Trophoblast cell (in vitro differentiated cells and primary cell): ENCODE results near the gene OR2L5.

Experiments
- DNase-seq, 2 donors: peaks; one replicate each; pipeline ENCODE4 v3.0.0-alpha.2; 2016
- H2AFZ ChIP-seq: 2 replicates; pipeline ENCODE4 v1.6.1; 2013; ENCODE audit warnings: low read length, moderate library complexity, mild to moderate bottlenecking; ENCODE audit not compliant: insufficient read depth, poor library complexity
- H2AK5ac ChIP-seq: 2 replicates; pipeline ENCODE4 v1.6.1; 2013; ENCODE audit warnings: mild to moderate bottlenecking, low read length
- H2BK120ac ChIP-seq: 2 replicates; pipeline ENCODE4 v1.6.1; 2013; ENCODE audit warnings: low read length, mild to moderate bottlenecking, moderate library complexity; ENCODE audit not compliant: insufficient read depth, poor library complexity
- H2BK12ac ChIP-seq: 2 replicates; pipeline ENCODE4 v1.6.1; 2013; ENCODE audit warnings: mild to moderate bottlenecking, low read length, moderate library complexity
- H2BK5ac ChIP-seq: 2 replicates; pipeline ENCODE4 v1.6.1; 2013; ENCODE audit warnings: low read length, low read depth, moderate library complexity, mild to moderate bottlenecking; ENCODE audit not compliant: poor library complexity
- H3K14ac ChIP-seq: 2 replicates; pipeline ENCODE4 v1.6.1; 2013; ENCODE audit warnings: mild to moderate bottlenecking, low read length
- H3K18ac ChIP-seq: 2 replicates; pipeline ENCODE4 v1.6.1; 2013; ENCODE audit warnings: mild to moderate bottlenecking, low read length
- H3K23ac ChIP-seq: 2 replicates; pipeline ENCODE4 v1.6.1; 2013; ENCODE audit warnings: low read length
- H3K27ac ChIP-seq: 2 replicates; pipeline ENCODE4 v1.5.1; 2013; ENCODE audit warnings: low read depth, mild to moderate bottlenecking, inconsistent platforms, low read length, moderate library complexity
- H3K27me3 ChIP-seq: 2 replicates; pipeline ENCODE4 v1.6.1; 2013; ENCODE audit warnings: inconsistent platforms, mild to moderate bottlenecking, low read length, moderate library complexity; ENCODE audit not compliant: insufficient read depth
- H3K36me3 ChIP-seq, 2 experiments: 1 replicate in 1 of 2; 2 replicates in 1 of 2; pipeline ENCODE4 v1.6.1; 2013; ENCODE audit warnings: low read length in 2 of 2, mild to moderate bottlenecking in 2 of 2, moderate library complexity in 1 of 2; ENCODE audit not compliant: insufficient read depth in 2 of 2, control insufficient read depth in 1 of 2
- H3K4ac ChIP-seq: 2 replicates; pipeline ENCODE4 v1.6.1; 2013; ENCODE audit warnings: low read depth, mild to moderate bottlenecking, low read length, moderate library complexity
- H3K4me1 ChIP-seq, 2 experiments: 1 replicate in 1 of 2; 2 replicates in 1 of 2; pipeline ENCODE4 v1.6.1; 2013; ENCODE audit warnings: low read length in 2 of 2, mild to moderate bottlenecking in 2 of 2, moderate library complexity in 1 of 2; ENCODE audit not compliant: insufficient read depth in 2 of 2, control insufficient read depth in 1 of 2
- H3K4me2 ChIP-seq: 2 replicates; pipeline ENCODE4 v1.6.1; 2013; ENCODE audit warnings: inconsistent platforms, mild to moderate bottlenecking, low read length, moderate library complexity
- H3K4me3 ChIP-seq: 2 replicates; pipeline ENCODE4 v1.5.1; 2013; ENCODE audit warnings: mild to moderate bottlenecking, low read depth, low read length, inconsistent platforms
- H3K79me1 ChIP-seq: one replicate; pipeline ENCODE4 v1.6.1; 2013; ENCODE audit warnings: low read length
- H3K79me2 ChIP-seq: 2 replicates; pipeline ENCODE4 v1.6.1; 2013; ENCODE audit warnings: low read length, mild to moderate bottlenecking; ENCODE audit not compliant: control insufficient read depth, insufficient read depth, poor library complexity
- H3K9ac ChIP-seq: 2 replicates; pipeline ENCODE4 v1.6.1; 2013; ENCODE audit warnings: mild to moderate bottlenecking, low read length
- H3K9me3 ChIP-seq: 2 replicates; pipeline ENCODE4 v1.6.1; 2013; ENCODE audit warnings: low read depth, mild to moderate bottlenecking, control low read depth, inconsistent platforms, low read length; ENCODE audit not compliant: insufficient read depth
- H4K12ac ChIP-seq: 2 replicates; pipeline ENCODE4 v1.6.1; 2013; ENCODE audit warnings: low read depth, mild to moderate bottlenecking, low read length, moderate library complexity
- H4K8ac ChIP-seq: 2 replicates; pipeline ENCODE4 v1.6.1; 2013; ENCODE audit warnings: low read depth, mild to moderate bottlenecking, low read length, moderate library complexity
- H4K91ac ChIP-seq: one replicate; pipeline ENCODE4 v1.6.1; 2013; ENCODE audit warnings: low read depth, mild to moderate bottlenecking, low read length, moderate library complexity
- WGBS: extraction: QIAGEN DNeasy Blood & Tissue Kit; methylation state at CpG from one replicate; pipeline ENCODE4 v1.1.7; 2013; ENCODE audit warnings: missing lambda C conversion rate; ENCODE audit not compliant: insufficient read length, insufficient coverage; ENCODE audit errors: extremely low coverage; 5-methylcytosine and 5-hydroxymethylcytosine counted together

Gene OR2L5

DNA sequence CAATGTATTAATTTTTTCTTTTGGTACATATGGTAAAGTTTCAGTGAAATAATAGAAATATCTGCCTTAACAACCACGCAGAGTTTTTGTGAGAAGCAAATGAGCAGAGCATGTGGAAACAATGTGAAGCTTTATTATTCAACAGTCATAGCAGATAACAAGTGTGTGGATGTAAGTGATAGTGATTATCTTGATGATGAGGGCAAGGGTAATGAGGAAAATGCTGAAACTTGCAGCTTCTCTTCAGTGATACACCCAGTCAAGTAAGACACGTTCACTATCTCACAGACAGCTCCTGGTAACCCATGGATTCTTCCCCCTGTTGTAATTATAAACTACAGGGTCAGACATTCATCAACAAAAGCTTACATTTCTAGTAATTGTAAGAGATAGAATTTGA lies 14.6 kb upstream of the OR2L5 start:
- Histone ChIP-seq H3K4me3 (no peak overlapping the region), H3K9ac (no peak overlapping the region), H3K23ac (no peak overlapping the region), H3K4me2 (no peak overlapping the region), H3K9me3 (peaks cover 10% of the 10 kb centered on the region), H4K8ac (no peak overlapping the region), H2BK120ac (no peak overlapping the region), H3K14ac (no peak overlapping the region), H3K27me3 (no peaks in the 10 kb centered on the region), H3K4ac (no peak overlapping the region), H2BK5ac (no peak overlapping the region), H4K91ac (no peak overlapping the region), H3K79me2 (no peaks in the 10 kb centered on the region), H3K36me3 (no peaks in the 10 kb centered on the region), H3K27ac (no peak overlapping the region), H3K4me1 (no peaks in the 10 kb centered on the region), H4K12ac (no peak overlapping the region), H2AFZ (no peak overlapping the region), H3K79me1 (no peaks in the 10 kb centered on the region), H3K18ac (no peak overlapping the region), H2AK5ac (no peak overlapping the region), H2BK12ac (no peak overlapping the region)
- no CpG with 5 or more reads among the region's 2 CpGs for WGBS
- DNase-seq, result no peak

DNA sequence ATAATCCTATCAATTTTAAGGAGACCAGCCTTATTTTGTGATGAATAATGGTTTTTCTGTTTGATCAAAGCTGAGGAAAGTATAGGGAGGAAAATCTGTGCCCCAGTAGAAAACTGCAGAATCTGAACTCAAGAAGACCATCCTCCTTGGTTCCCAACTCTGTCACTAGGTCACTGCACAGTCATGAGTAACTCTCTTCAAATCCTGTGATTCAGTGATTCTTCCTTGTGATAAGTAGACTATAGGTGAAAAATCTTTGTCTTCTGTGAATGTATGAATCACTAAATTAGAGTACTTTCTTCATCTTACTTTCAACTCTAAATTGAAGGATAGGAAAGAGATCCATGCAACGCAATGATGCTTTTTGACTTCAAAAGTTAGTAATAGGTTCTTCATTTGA lies 13.3 kb upstream of the OR2L5 start:
- H2BK12ac ChIP-seq, result no peak overlapping the region
- H4K12ac ChIP-seq, result no peak overlapping the region
- H2AFZ ChIP-seq, result no peak overlapping the region

DNA sequence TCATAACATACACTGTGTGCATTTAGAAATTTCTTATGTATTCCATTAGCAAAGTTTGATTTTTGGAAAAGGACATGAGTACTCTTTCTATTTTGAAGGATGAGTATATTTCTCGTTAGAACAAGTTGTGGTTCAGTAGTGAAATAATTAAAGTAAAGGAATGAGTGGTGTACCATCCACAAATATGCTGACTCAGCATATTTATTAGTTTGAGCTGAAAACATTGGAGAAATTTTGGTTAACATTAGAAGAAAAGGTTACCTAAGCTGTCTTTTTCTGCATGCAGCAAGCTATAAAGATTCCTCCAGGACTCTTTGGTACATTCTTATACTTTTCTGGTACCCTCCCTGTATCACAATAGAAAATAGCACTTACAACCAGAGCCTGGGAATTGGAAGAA lies 5.7 kb upstream of the OR2L5 start:
- no peak overlapping the region for H3K9ac ChIP-seq
- no peak overlapping the region for H3K23ac ChIP-seq
- no CpG with 5 or more reads among the region's 1 CpG for WGBS
- H3K4me3 ChIP-seq, result no peak overlapping the region
- no peak overlapping the region for H3K4ac ChIP-seq
- no peak for DNase-seq
- H3K9me3 ChIP-seq, result peaks cover 11% of the 10 kb centered on the region
- H3K36me3 ChIP-seq, result no peaks in the 10 kb centered on the region
- no peaks in the 10 kb centered on the region for H3K27me3 ChIP-seq
- no peak overlapping the region for H3K18ac ChIP-seq
- no peak overlapping the region for H4K91ac ChIP-seq
- no peak overlapping the region for H3K14ac ChIP-seq
- H3K4me1 ChIP-seq, result no peaks in the 10 kb centered on the region
- H3K4me2 ChIP-seq, result no peak overlapping the region
- H4K8ac ChIP-seq, result no peak overlapping the region
- no peak overlapping the region for H2BK120ac ChIP-seq
- H3K79me1 ChIP-seq, result no peaks in the 10 kb centered on the region
- no peak overlapping the region for H2AK5ac ChIP-seq
- H3K27ac ChIP-seq, result no peak overlapping the region
- no peak overlapping the region for H4K12ac ChIP-seq
- no peak overlapping the region for H2AFZ ChIP-seq
- no peak overlapping the region for H2BK12ac ChIP-seq
- no peaks in the 10 kb centered on the region for H3K79me2 ChIP-seq
- H2BK5ac ChIP-seq, result no peak overlapping the region

More for the DNA sequence above, 13.3 kb upstream of the OR2L5 start:
- Histone ChIP-seq H3K9ac (no peak overlapping the region), H4K8ac (no peak overlapping the region), H3K27ac (no peak overlapping the region), H2BK120ac (no peak overlapping the region), H2AK5ac (no peak overlapping the region), H3K4me1 (no peaks in the 10 kb centered on the region), H3K23ac (no peak overlapping the region), H3K4me3 (no peak overlapping the region), H3K9me3 (peaks cover 10% of the 10 kb centered on the region), H2BK5ac (no peak overlapping the region), H3K36me3 (no peaks in the 10 kb centered on the region), H3K4ac (no peak overlapping the region), H3K79me2 (no peaks in the 10 kb centered on the region), H3K18ac (no peak overlapping the region), H3K14ac (no peak overlapping the region), H3K4me2 (no peak overlapping the region), H3K79me1 (no peaks in the 10 kb centered on the region), H3K27me3 (no peaks in the 10 kb centered on the region), H4K91ac (no peak overlapping the region)
- WGBS, result no CpG with 5 or more reads among the region's 1 CpG
- peak in 1 of 2 donors; percentile 31 for DNase-seq

DNA sequence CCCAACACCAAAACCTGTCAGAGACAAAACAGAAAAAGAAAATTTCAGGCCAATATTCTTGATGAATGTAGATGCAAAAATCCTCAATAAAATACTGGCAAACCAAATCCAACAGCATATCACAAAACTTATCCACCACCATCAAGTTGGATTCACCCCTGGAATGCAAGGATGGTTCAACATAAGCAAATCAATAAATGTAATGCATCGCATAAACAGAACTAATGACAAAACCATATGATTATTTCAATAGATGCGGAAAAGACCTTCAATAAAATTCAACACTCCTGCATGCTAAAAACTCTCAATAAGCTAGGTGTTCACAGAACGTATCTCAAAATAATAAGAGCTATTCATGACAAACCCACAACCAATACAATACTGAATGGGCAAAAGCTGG lies 3.8 kb upstream of the OR2L5 start:
- H4K91ac ChIP-seq, result no peak overlapping the region
- no peak overlapping the region for H3K4me3 ChIP-seq
- peaks cover 6% of the 10 kb centered on the region for H3K9me3 ChIP-seq
- H3K79me2 ChIP-seq, result no peaks in the 10 kb centered on the region
- H3K18ac ChIP-seq, result no peak overlapping the region
- H2BK12ac ChIP-seq, result no peak overlapping the region
- H3K27me3 ChIP-seq, result no peaks in the 10 kb centered on the region
- H2BK120ac ChIP-seq, result no peak overlapping the region
- no peaks in the 10 kb centered on the region for H3K4me1 ChIP-seq
- no CpG with 5 or more reads among the region's 3 CpGs for WGBS
- no peak overlapping the region for H2BK5ac ChIP-seq
- no peaks in the 10 kb centered on the region for H3K79me1 ChIP-seq
- DNase-seq, result no peak
- H4K8ac ChIP-seq, result no peak overlapping the region
- H4K12ac ChIP-seq, result no peak overlapping the region
- no peak overlapping the region for H3K4me2 ChIP-seq
- H3K9ac ChIP-seq, result no peak overlapping the region
- H3K27ac ChIP-seq, result no peak overlapping the region
- H3K14ac ChIP-seq, result no peak overlapping the region
- no peaks in the 10 kb centered on the region for H3K36me3 ChIP-seq
- H3K4ac ChIP-seq, result no peak overlapping the region
- no peak overlapping the region for H3K23ac ChIP-seq
- no peak overlapping the region for H2AK5ac ChIP-seq
- H2AFZ ChIP-seq, result no peak overlapping the region
